ENCODE results near the gene RBM25. TPM values are rescaled to one million over a fixed set of nuclear protein-coding genes. Genes with fewer than 3 reads are reported as not detected.

RBM25 gene
- total RNA-seq, 3 donors from 2014 or later, result 69.9 to 90.6 (median 76.4) TPM

DNA sequence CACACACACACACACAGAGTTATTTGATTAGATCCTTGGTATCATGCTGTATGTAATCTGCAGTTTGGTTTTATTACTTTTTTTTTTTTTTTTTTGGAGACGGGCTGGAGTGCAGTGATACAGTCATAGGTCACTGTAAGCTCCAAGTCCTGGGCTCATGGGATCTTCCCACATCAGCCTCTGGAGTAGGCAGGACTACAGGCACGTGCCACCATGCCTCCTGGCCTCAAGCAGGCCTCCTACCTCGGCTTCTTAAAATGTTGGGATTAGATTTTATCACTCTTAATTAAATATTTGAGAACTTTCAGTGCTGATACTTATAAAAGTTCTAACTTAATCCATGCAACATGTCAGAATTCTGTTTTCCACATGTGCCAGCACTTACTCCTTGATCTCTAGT, 46.7 kb downstream of the RBM25 start:
- Histone ChIP-seq H3K27ac (no peak overlapping the region), H3K4me1 (no peaks in the 10 kb centered on the region), H3K4me3 (no peak overlapping the region), H3K9me3 (no peaks in the 10 kb centered on the region), H3K27me3 (no peaks in the 10 kb centered on the region), H3K36me3 (peaks cover 14% of the 10 kb centered on the region)
- DNase-seq (ENCODE audit: low spot score in 2 of 2), result no peak
- TF ChIP-seq, protein P1, sequence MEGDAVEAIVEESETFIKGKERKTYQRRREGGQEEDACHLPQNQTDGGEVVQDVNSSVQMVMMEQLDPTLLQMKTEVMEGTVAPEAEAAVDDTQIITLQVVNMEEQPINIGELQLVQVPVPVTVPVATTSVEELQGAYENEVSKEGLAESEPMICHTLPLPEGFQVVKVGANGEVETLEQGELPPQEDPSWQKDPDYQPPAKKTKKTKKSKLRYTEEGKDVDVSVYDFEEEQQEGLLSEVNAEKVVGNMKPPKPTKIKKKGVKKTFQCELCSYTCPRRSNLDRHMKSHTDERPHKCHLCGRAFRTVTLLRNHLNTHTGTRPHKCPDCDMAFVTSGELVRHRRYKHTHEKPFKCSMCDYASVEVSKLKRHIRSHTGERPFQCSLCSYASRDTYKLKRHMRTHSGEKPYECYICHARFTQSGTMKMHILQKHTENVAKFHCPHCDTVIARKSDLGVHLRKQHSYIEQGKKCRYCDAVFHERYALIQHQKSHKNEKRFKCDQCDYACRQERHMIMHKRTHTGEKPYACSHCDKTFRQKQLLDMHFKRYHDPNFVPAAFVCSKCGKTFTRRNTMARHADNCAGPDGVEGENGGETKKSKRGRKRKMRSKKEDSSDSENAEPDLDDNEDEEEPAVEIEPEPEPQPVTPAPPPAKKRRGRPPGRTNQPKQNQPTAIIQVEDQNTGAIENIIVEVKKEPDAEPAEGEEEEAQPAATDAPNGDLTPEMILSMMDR (IDR thresholded peaks at IDR 0.05), result no peak
- no peak for TF ChIP-seq POLR2A (IDR thresholded peaks at IDR 0.05)
- TF ChIP-seq POLR2AphosphoS5 (IDR thresholded peaks at IDR 0.05), result no peak
- intact Hi-C loops (cut with DNase I; ENCODE audit: low total_unique reads), result no loop called here

DNA sequence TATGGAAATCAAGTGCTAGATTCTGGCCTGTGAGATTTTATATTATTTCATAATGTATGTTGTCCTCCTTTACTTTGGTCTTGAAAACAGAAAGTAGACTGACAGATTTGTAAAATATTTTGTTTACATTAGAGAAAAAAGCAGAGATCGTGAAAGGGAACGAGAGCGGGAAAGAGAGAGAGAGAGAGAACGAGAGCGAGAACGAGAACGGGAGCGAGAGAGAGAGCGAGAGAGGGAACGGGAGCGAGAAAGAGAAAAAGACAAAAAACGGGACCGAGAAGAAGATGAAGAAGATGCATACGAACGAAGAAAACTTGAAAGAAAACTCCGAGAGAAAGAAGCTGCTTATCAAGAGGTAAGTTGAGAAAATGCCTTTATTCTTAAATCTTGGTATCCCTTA, 47.4 kb downstream of the RBM25 start:
- no peaks in the 10 kb centered on the region for H3K9me3 ChIP-seq
- intact Hi-C loops (cut with DNase I; ENCODE audit: low total_unique reads), result no loop called here
- no peak for DNase-seq (ENCODE audit: low spot score in 2 of 2)
- no peak overlapping the region for H3K27ac ChIP-seq
- H3K4me1 ChIP-seq, result no peaks in the 10 kb centered on the region
- TF ChIP-seq POLR2AphosphoS5 (IDR thresholded peaks at IDR 0.05), result no peak
- TF ChIP-seq, protein P1 (IDR thresholded peaks at IDR 0.05), result no peak
- TF ChIP-seq POLR2A (IDR thresholded peaks at IDR 0.05), result no peak
- peaks cover 11% of the 10 kb centered on the region for H3K36me3 ChIP-seq
- H3K27me3 ChIP-seq, result no peaks in the 10 kb centered on the region
- H3K4me3 ChIP-seq, result no peak overlapping the region

DNA sequence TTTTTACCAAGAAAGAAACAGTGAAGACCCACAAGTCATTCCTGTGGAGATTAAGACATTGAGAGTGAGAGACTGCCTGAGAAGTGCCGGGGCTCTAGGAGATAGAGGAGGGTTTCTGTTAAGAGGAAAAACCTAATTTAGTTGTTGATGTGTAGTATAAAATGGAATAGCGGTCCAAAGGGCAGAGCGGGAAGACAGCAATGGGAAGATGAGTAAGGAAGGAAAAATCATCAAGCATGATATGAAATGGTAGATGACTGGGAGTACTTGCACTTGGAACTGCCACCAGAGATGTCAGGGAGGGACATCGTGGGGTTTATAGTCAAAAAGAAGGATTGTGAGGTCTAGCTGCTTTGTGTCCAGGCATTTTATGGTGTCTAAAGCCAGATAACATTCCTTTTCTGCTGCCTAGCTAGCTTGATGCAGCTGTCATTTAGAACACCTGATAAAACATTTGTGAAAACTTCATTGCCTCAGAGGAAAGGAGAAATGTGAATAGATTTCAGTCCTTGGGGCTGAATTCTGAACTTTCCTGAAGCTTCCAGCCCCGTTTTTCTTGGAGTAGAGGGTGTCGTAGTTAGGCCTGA, 57.8 kb downstream of the RBM25 start:
- peaks cover 7% of the 10 kb centered on the region for H3K36me3 ChIP-seq
- TF ChIP-seq POLR2A (IDR thresholded peaks at IDR 0.05) (no peak), POLR2AphosphoS5 (IDR thresholded peaks at IDR 0.05) (no peak)
- TF ChIP-seq, protein P1 (IDR thresholded peaks at IDR 0.05), result no peak
- intact Hi-C loops (cut with DNase I; ENCODE audit: low total_unique reads), result no loop called here

DNA sequence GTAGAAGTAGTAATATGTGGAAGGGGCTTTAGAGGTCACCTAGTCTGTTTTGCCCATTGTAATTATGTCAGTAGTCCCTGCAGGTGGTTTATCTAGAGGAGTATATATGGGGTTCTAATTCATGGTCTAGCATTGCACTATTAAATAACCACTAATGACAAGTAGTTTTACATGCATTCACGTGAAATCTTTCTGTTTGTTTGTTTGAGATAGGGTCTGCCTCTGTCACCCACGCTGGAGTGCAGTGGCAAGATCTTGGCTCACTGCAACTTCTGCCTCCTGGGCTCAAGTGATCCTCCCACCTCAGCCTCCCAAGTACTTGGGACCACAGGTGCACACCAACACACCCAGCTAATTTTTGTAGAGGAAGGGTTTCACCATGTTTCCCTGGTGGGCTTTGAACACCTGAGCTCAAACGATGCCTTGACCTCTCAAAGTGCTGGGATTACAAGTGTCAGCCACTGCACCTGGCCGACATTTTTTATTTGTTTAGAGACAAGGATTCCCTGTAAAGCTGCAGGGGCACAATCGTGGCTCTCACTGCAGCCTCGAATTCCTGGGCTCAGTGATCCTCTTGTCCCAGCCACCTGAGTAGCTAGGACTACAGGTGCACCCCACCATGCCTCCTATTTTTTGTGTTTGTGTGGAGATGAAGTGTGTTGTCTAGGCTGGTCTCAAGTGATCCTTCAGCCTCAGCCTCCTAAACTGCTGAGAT, 66.0 kb downstream of the RBM25 start:
- no peaks in the 10 kb centered on the region for H3K36me3 ChIP-seq
- no peaks in the 10 kb centered on the region for H3K9me3 ChIP-seq
- no peaks in the 10 kb centered on the region for H3K27me3 ChIP-seq
- intact Hi-C loops (cut with DNase I; ENCODE audit: low total_unique reads), result no loop called here
- no peak for TF ChIP-seq POLR2AphosphoS5 (IDR thresholded peaks at IDR 0.05)
- TF ChIP-seq, protein P1 (IDR thresholded peaks at IDR 0.05), result no peak
- no peak for TF ChIP-seq POLR2A (IDR thresholded peaks at IDR 0.05)
- no peak overlapping the region for H3K27ac ChIP-seq
- DNase-seq (ENCODE audit: low spot score in 2 of 2), result no peak
- H3K4me1 ChIP-seq, result no peaks in the 10 kb centered on the region
- no peak overlapping the region for H3K4me3 ChIP-seq

More for the DNA sequence above, 57.8 kb downstream of the RBM25 start:
- no peaks in the 10 kb centered on the region for H3K4me1 ChIP-seq
- no peak overlapping the region for H3K27ac ChIP-seq
- no peak for DNase-seq (ENCODE audit: low spot score in 2 of 2)
- H3K9me3 ChIP-seq, result no peaks in the 10 kb centered on the region
- no peak overlapping the region for H3K4me3 ChIP-seq
- no peaks in the 10 kb centered on the region for H3K27me3 ChIP-seq

DNA sequence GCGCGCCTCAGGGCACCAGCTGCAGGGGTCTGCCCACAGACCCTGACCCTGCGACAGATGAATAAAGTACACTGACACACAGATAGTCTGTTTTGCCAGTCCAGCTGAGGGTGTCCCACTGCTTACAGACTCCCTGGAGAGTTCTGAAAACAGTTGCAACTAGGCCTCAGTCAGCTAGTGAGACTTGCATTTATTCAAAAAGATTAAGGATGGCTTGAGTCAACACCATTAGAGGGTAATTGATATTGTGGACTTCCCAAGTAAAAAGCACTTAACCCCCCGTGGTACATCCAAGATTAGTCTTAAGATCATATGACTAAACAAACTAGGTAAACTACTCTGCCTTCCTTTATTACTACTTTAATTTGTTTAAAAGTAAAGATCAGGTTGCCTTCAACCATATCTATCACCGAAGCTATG, 66.8 kb downstream of the RBM25 start:
- no peaks in the 10 kb centered on the region for H3K4me1 ChIP-seq
- intact Hi-C loops (cut with DNase I; ENCODE audit: low total_unique reads), result no loop called here
- H3K9me3 ChIP-seq, result no peaks in the 10 kb centered on the region
- TF ChIP-seq, protein P1 (IDR thresholded peaks at IDR 0.05), result no peak
- no peak for TF ChIP-seq POLR2AphosphoS5 (IDR thresholded peaks at IDR 0.05)
- TF ChIP-seq POLR2A (IDR thresholded peaks at IDR 0.05), result no peak
- DNase-seq (ENCODE audit: low spot score in 2 of 2), result no peak
- H3K27me3 ChIP-seq, result no peaks in the 10 kb centered on the region
- H3K4me3 ChIP-seq, result no peak overlapping the region
- H3K27ac ChIP-seq, result no peak overlapping the region
- no peaks in the 10 kb centered on the region for H3K36me3 ChIP-seq
